Liver (tissue), 9 donors: ENCODE data around the gene MYO1H. TPM values are rescaled to one million over a fixed set of nuclear protein-coding genes. Genes with fewer than 3 reads are reported as not detected.

Experiments used
- DNase-seq: peaks from one replicate; pipeline ENCODE4 v3.0.0-alpha.2; 2017; ENCODE audit warnings: low spot score
- H3K27ac ChIP-seq, 2 donors: one replicate each; pipeline ENCODE4 v1.7.0; 2013; ENCODE audit warnings: inconsistent platforms in 2 of 2, low read length in 2 of 2, control low read depth in 1 of 2, low read depth in 1 of 2, mild to moderate bottlenecking in 1 of 2
- H3K27me3 ChIP-seq, 4 donors: one replicate each; pipeline versions ENCODE4 v1.6.1 to v1.7.0; 2013; ENCODE audit warnings: low read length in 3 of 4, inconsistent platforms in 1 of 4, mild to moderate bottlenecking in 1 of 4, moderate library complexity in 1 of 4; ENCODE audit not compliant: control insufficient read depth in 4 of 4, insufficient read depth in 4 of 4
- H3K36me3 ChIP-seq, 4 donors: one replicate each; pipeline versions ENCODE4 v1.6.1 to v1.7.0; 2013; ENCODE audit warnings: low read length in 3 of 4, mild to moderate bottlenecking in 3 of 4, low read depth in 1 of 4, moderate library complexity in 1 of 4; ENCODE audit not compliant: control insufficient read depth in 4 of 4, insufficient read depth in 3 of 4
- H3K4me1 ChIP-seq, 4 donors: one replicate each; pipeline versions ENCODE4 v1.6.1 to v1.7.0; 2013; ENCODE audit warnings: low read length in 3 of 4, mild to moderate bottlenecking in 3 of 4, moderate library complexity in 1 of 4; ENCODE audit not compliant: control insufficient read depth in 4 of 4, insufficient read depth in 4 of 4
- H3K4me3 ChIP-seq, 3 donors: one replicate each; pipeline versions ENCODE4 v1.6.1 to v1.7.0; 2013; ENCODE audit warnings: low read length in 3 of 3, control low read depth in 1 of 3, low read depth in 1 of 3, mild to moderate bottlenecking in 1 of 3
- H3K9ac ChIP-seq, 2 donors: one replicate each; pipeline ENCODE4 v1.7.0; 2013; ENCODE audit warnings: low read length in 2 of 2, mild to moderate bottlenecking in 2 of 2, moderate library complexity in 2 of 2, control low read depth in 1 of 2, low read depth in 1 of 2
- H3K9me3 ChIP-seq, 4 donors: one replicate each; pipeline versions ENCODE4 v1.6.1 to v1.7.0; 2013; ENCODE audit warnings: low read length in 3 of 4; ENCODE audit not compliant: control insufficient read depth in 4 of 4
- EGR1 ChIP-seq, 2 donors: IDR thresholded peaks; 2 replicates each; pipeline ENCODE4 v1.6.1; 2016 to 2018; ENCODE audit warnings: antibody characterized with exemption in 2 of 2, low read depth in 2 of 2
- FOXA1 ChIP-seq: IDR thresholded peaks from 2 replicates; pipeline ENCODE4 v1.6.1; 2016; ENCODE audit warnings: antibody characterized with exemption
- FOXA2 ChIP-seq: IDR thresholded peaks from 2 replicates; pipeline ENCODE4 v1.6.1; 2016; ENCODE audit warnings: antibody characterized with exemption
- GABPA ChIP-seq, 2 donors: IDR thresholded peaks in 1 of 2; conservative IDR thresholded peaks in 1 of 2; 2 replicates each; pipeline ENCODE4 v1.6.1; 2016; ENCODE audit warnings: antibody characterized with exemption in 2 of 2, mild to moderate bottlenecking in 1 of 2, moderate library complexity in 1 of 2
- HNF4A ChIP-seq, 2 donors: conservative IDR thresholded peaks; 2 replicates each; pipeline ENCODE4 v1.6.1; 2016; ENCODE audit warnings: antibody characterized with exemption in 2 of 2, mild to moderate bottlenecking in 2 of 2
- HNF4G ChIP-seq: IDR thresholded peaks from 2 replicates; pipeline ENCODE4 v1.6.1; 2016; ENCODE audit warnings: antibody characterized with exemption
- JUND ChIP-seq, 2 donors: IDR thresholded peaks; 2 replicates each; pipeline ENCODE4 v1.6.1; 2016; ENCODE audit warnings: antibody characterized with exemption in 2 of 2
- NR2F2 ChIP-seq: IDR thresholded peaks from 2 replicates; pipeline ENCODE4 v1.6.1; 2016; ENCODE audit warnings: antibody characterized with exemption
- RAD21 ChIP-seq, 2 donors: IDR thresholded peaks; 2 replicates each; pipeline ENCODE4 v1.6.1; 2016; ENCODE audit warnings: antibody characterized with exemption in 2 of 2, mild to moderate bottlenecking in 2 of 2
- RXRA ChIP-seq, 2 donors: IDR thresholded peaks; 2 replicates each; pipeline ENCODE4 v1.6.1; 2017 to 2018; ENCODE audit warnings: antibody characterized with exemption in 2 of 2, mild to moderate bottlenecking in 1 of 2
- SP1 ChIP-seq: IDR thresholded peaks from 2 replicates; pipeline ENCODE4 v1.6.1; 2018; ENCODE audit warnings: antibody characterized with exemption, mild to moderate bottlenecking
- TAF1 ChIP-seq: conservative IDR thresholded peaks from 2 replicates; pipeline ENCODE4 v1.6.1; 2016; ENCODE audit warnings: antibody characterized with exemption, mild to moderate bottlenecking
- YY1 ChIP-seq: IDR thresholded peaks from 2 replicates; pipeline ENCODE4 v1.6.1; 2016; ENCODE audit warnings: antibody characterized with exemption, mild to moderate bottlenecking
- WGBS: extraction: QIAGEN DNeasy Blood & Tissue Kit; methylation state at CpG from one replicate; pipeline ENCODE4 v1.1.7; 2013; 5-methylcytosine and 5-hydroxymethylcytosine counted together
- polyA plus RNA-seq, 2 donors: library from polyadenylated mRNA; stranded (reverse) in 1 of 2; unstranded in 1 of 2; fragments of 200-250 nt in 1 of 2; fragments of >200 nt in 1 of 2; fragmentation: Nextera tagmentation in 1 of 2; extraction: Ambion mirVana in 1 of 2; gene quantifications; one replicate each; pipeline versions ENCODE4 v1.2.1 to v1.2.3, GENCODE V29; 2013 to 2015
- total RNA-seq, 2 donors: library from RNA; depleted of rRNA; stranded (reverse); fragments of >200 nt; gene quantifications; one replicate each; pipeline ENCODE4 v1.2.3, GENCODE V29; 2014
- TF ChIP-seq, protein P1 (sequence below): IDR thresholded peaks from 2 replicates; pipeline ENCODE4 v1.6.1; 2016; ENCODE audit warnings: antibody characterized with exemption
- TF ChIP-seq, protein P2 (sequence below): fragments of 150-350 bp; IDR thresholded peaks from 2 replicates; pipeline ENCODE4 v1.5.1; 2017; ENCODE audit warnings: improper control_type of control experiment, low read depth, low read length; ENCODE audit not compliant: missing input control
- TF ChIP-seq, protein P3 (sequence below): IDR thresholded peaks from 2 replicates; pipeline ENCODE4 v1.6.1; 2016; ENCODE audit warnings: antibody characterized with exemption, mild to moderate bottlenecking
- TF ChIP-seq, protein P4 (sequence below): IDR thresholded peaks from 2 replicates; pipeline ENCODE4 v1.6.1; 2016; ENCODE audit warnings: antibody characterized with exemption
- TF ChIP-seq, protein P5 (sequence below): IDR thresholded peaks from 2 replicates; pipeline ENCODE4 v1.6.1; 2016; ENCODE audit warnings: antibody characterized with exemption
- donor health status: healthy.
- donor health status: healthy.
- donor health status: healthy.
- donor health status: healthy.
- donor health status: healthy.

Gene MYO1H
- total and polyA plus RNA-seq, 4 donors, result not detected

DNA sequence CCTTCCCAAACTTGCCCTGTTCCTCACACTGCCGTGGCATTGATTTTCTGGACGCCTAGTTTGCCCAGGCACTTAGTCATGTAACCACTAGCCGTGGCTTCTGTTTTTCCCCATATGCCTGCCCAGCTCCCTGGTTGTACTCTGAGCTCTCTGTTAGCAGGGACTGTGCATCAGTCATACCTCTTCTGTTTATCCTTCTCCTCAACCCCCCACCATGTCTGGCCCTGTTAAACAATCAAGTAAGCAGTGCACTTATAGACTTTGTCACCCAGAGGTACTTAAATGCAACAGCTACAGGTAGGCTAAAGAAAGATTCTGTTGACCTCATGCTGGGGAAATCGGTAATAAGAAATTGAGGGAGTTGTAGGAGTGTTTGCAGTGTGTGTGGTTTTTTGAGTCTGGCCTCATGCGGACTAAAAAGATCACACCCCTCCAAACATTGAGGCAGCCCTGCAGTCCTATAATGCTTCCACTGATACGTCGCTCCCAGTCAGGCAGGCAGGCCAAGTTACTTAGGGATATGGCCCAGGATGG lies 146.7 kb downstream of the MYO1H start:
- H3K27me3 ChIP-seq, result no peaks in the 10 kb centered on the region
- H3K36me3 ChIP-seq, result peaks cover 17 to 76% (median 59%) of the 10 kb centered on the region in 4 donors
- H3K27ac ChIP-seq, result no peak overlapping the region
- no peak overlapping the region for H3K4me3 ChIP-seq
- no peak for DNase-seq
- TF ChIP-seq, protein P1, sequence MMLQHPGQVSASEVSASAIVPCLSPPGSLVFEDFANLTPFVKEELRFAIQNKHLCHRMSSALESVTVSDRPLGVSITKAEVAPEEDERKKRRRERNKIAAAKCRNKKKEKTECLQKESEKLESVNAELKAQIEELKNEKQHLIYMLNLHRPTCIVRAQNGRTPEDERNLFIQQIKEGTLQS, result no peak
- TF ChIP-seq FOXA1 (no peak), HNF4G (no peak), GABPA (IDR thresholded peaks at IDR 0.05 in 1 of 2, conservative IDR thresholded peaks at IDR 0.05 in 1 of 2) (no peak), HNF4A (conservative IDR thresholded peaks at IDR 0.05) (no peak), FOXA2 (no peak), YY1 (no peak), RAD21 (IDR thresholded peaks at IDR 0.05) (no peak)
- TF ChIP-seq, protein P2, sequence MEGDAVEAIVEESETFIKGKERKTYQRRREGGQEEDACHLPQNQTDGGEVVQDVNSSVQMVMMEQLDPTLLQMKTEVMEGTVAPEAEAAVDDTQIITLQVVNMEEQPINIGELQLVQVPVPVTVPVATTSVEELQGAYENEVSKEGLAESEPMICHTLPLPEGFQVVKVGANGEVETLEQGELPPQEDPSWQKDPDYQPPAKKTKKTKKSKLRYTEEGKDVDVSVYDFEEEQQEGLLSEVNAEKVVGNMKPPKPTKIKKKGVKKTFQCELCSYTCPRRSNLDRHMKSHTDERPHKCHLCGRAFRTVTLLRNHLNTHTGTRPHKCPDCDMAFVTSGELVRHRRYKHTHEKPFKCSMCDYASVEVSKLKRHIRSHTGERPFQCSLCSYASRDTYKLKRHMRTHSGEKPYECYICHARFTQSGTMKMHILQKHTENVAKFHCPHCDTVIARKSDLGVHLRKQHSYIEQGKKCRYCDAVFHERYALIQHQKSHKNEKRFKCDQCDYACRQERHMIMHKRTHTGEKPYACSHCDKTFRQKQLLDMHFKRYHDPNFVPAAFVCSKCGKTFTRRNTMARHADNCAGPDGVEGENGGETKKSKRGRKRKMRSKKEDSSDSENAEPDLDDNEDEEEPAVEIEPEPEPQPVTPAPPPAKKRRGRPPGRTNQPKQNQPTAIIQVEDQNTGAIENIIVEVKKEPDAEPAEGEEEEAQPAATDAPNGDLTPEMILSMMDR, result no peak
- TF ChIP-seq, protein P3, sequence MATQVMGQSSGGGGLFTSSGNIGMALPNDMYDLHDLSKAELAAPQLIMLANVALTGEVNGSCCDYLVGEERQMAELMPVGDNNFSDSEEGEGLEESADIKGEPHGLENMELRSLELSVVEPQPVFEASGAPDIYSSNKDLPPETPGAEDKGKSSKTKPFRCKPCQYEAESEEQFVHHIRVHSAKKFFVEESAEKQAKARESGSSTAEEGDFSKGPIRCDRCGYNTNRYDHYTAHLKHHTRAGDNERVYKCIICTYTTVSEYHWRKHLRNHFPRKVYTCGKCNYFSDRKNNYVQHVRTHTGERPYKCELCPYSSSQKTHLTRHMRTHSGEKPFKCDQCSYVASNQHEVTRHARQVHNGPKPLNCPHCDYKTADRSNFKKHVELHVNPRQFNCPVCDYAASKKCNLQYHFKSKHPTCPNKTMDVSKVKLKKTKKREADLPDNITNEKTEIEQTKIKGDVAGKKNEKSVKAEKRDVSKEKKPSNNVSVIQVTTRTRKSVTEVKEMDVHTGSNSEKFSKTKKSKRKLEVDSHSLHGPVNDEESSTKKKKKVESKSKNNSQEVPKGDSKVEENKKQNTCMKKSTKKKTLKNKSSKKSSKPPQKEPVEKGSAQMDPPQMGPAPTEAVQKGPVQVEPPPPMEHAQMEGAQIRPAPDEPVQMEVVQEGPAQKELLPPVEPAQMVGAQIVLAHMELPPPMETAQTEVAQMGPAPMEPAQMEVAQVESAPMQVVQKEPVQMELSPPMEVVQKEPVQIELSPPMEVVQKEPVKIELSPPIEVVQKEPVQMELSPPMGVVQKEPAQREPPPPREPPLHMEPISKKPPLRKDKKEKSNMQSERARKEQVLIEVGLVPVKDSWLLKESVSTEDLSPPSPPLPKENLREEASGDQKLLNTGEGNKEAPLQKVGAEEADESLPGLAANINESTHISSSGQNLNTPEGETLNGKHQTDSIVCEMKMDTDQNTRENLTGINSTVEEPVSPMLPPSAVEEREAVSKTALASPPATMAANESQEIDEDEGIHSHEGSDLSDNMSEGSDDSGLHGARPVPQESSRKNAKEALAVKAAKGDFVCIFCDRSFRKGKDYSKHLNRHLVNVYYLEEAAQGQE, result no peak
- TF ChIP-seq, protein P4, sequence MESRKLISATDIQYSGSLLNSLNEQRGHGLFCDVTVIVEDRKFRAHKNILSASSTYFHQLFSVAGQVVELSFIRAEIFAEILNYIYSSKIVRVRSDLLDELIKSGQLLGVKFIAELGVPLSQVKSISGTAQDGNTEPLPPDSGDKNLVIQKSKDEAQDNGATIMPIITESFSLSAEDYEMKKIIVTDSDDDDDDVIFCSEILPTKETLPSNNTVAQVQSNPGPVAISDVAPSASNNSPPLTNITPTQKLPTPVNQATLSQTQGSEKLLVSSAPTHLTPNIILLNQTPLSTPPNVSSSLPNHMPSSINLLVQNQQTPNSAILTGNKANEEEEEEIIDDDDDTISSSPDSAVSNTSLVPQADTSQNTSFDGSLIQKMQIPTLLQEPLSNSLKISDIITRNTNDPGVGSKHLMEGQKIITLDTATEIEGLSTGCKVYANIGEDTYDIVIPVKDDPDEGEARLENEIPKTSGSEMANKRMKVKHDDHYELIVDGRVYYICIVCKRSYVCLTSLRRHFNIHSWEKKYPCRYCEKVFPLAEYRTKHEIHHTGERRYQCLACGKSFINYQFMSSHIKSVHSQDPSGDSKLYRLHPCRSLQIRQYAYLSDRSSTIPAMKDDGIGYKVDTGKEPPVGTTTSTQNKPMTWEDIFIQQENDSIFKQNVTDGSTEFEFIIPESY, result no peak
- H3K4me1 ChIP-seq, result no peaks in the 10 kb centered on the region
- WGBS, result 92% methylated on average over 7 of the region's 7 CpGs
- H3K9me3 ChIP-seq, result no peaks in the 10 kb centered on the region
- H3K9ac ChIP-seq, result no peak overlapping the region

DNA sequence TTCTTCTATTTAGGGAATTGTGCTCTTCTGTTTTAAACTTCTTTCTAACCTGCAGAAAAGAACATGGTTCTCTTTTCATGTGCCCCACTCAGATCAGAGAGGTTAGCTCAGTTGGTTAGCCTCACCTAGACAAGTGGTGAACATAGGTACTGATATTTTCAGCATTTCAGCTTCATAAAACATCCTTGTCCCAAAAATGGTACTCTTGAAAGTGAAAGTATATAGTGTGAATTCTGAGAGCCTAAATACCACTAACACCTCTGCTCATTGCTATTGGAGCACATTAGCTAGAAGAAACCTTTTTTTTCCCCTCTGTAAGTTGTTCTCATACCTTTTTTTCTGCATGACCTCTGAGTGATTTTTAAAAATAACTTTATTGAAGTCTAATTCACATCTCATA lies 147.3 kb downstream of the MYO1H start:
- DNase-seq, result no peak
- Histone ChIP-seq H3K9ac (no peak overlapping the region), H3K4me1 (no peaks in the 10 kb centered on the region), H3K27ac (no peak overlapping the region), H3K27me3 (no peaks in the 10 kb centered on the region), H3K9me3 (no peaks in the 10 kb centered on the region), H3K36me3 (peaks cover 15 to 76% (median 57%) of the 10 kb centered on the region in 4 donors), H3K4me3 (no peak overlapping the region)
- TF ChIP-seq HNF4G (no peak), TAF1 (no peak), JUND (IDR thresholded peaks at IDR 0.05) (no peak), NR2F2 (no peak), RAD21 (IDR thresholded peaks at IDR 0.05) (no peak), EGR1 (IDR thresholded peaks at IDR 0.05; ENCODE audit: low read depth in 2 of 2) (no peak), FOXA2 (no peak), SP1 (no peak), RXRA (IDR thresholded peaks at IDR 0.05) (no peak), YY1 (no peak), GABPA (IDR thresholded peaks at IDR 0.05 in 1 of 2, conservative IDR thresholded peaks at IDR 0.05 in 1 of 2) (no peak)
- TF ChIP-seq, protein P5, sequence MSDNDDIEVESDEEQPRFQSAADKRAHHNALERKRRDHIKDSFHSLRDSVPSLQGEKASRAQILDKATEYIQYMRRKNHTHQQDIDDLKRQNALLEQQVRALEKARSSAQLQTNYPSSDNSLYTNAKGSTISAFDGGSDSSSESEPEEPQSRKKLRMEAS, result no peak
- TF ChIP-seq, protein P1, result no peak
- TF ChIP-seq, protein P2, result no peak
- TF ChIP-seq, protein P4, result no peak
